GM19238 (cell line): ENCODE measurements around the gene IZUMO1.
"Not testable (repeated sequence)": the region's sequence is repeated elsewhere in the genome, so short reads cannot be mapped to it uniquely, and the experiment has no call there.

Source experiments
- DNase-seq: peaks from one replicate; pipeline ENCODE4 v3.0.0; 2011; ENCODE audit warnings: low spot score; ENCODE audit not compliant: insufficient read length

Gene IZUMO1

DNA sequence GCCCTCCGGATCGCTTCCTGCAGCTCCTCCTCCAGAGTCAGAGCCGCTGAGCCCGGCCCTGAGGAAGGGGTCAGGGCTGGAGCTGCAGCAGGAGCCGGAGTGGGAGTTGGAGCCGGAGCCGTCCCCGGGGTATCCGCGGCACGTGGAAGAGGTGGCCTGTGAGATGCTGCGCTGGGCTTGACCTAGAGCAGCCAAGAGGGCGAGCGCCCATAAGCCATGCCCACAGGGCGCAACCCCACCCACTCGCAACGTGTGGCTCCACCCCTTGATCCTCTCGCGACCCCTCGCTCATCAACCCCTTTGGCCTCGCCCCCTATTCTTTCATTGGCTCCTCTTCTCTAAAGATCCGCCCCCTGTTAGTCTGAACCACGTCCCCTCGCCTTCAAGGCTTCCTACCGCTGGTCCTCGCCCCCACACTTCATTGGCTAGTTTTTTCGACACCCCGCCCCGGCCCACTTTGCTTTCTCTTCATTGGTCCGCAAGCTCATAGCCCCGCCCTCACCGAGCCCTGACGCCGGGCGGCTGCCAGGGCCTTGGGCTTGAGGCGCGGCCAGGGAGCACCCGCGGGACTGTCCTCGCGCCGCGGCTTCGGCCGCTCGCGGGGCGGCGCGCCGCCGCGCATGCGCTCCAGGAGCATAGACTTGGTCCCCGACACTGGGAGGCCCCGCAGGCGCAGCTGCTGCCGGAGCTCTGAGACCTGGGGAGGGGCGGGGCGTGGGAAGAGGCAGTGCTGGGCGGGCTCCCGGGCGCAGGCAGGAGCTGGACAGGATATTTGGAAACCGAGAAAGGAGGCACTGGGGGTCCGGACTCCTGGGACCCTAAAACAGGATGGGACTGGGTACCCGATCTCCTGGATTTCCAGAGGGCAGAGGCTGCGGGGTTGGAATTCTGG is 32.6 kb downstream of the IZUMO1 start:
- DNase-seq, result peak; percentile 99

DNA sequence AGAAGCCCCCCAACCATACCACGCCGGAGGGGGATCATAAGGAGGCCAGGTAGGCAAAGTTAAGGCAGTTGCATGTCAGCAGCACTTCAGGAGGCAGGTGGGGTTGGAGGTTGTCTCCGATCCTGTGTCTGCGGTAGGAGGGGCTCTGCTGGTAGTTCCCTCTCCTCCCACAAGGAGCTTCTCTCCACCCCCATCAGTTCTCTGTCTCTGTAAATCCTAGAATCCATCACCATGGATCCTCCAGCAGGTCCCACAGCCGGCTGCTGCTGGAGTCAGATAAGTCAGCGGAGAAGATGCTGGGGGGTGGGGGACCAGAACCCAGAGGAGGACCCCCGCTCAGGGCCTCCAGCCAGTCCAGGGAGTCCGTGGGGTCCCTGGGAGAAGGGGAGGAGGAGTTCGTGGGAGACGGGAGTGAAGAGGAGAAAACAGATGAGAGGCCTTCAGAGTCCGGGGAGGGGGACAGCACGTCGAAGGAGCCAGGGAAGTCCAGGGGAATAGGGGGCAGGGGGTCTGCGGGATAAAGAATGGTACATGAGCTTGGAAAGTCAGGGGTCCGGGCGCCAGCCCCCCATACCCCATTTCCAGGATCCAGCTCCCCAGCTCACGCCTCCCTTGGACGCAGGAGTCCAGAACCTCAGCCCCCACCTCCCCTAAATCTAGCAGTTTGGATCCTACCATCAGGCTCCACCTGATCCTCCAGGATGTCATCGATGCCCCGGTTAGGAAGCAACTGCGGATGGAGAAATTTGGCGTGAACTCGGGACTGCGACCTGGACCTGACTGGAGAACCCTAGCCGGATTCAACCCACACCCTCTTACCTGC is 33.5 kb downstream of the IZUMO1 start:
- no peak for DNase-seq

DNA sequence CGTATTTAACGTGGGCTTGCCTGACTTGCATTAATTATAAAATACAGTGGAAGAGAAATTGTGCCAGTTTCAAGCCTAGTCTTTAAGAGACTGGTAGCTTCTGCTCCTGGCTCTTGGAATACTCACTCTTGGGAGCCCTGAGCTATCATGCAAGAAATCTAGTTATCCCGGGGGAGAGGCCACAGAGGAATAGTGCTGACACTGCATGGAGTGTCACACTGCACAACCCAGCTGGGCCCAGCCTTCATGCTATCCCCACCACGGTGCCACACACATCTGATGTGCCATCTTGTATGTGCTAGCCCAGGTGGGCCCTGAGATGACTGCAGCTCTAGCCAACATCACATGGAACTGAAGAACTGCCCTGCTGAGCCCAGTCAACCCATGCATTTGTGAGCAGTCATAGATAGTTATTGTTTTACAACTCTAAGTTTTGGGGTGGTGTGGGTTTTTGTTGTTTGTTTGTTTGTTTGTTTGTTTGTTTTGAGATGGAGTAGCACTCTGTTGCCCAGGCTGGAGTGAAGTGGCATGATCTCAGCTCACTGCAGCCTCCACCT is 35.5 kb downstream of the IZUMO1 start:
- DNase-seq, result no peak

DNA sequence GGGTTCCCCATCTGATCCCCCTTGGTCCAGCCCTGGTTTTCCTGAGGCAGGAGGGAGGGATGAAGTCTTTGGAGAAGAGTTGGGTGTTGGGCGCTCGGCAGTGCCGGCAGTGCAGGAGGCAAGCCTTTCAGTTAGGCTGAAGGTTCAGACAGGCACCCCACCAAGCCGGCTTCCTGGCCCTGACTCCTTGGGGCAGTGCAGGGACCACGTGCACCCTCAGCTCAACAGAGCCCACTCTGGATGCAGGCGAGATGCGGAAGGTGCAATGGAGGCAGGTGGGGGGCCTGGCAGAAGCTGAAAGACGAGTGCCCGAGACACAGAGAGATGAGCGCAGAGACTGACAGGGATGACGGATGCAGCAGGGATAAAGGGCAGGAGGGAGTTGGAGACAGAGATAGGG is 38.2 kb downstream of the IZUMO1 start:
- DNase-seq, result no peak

DNA sequence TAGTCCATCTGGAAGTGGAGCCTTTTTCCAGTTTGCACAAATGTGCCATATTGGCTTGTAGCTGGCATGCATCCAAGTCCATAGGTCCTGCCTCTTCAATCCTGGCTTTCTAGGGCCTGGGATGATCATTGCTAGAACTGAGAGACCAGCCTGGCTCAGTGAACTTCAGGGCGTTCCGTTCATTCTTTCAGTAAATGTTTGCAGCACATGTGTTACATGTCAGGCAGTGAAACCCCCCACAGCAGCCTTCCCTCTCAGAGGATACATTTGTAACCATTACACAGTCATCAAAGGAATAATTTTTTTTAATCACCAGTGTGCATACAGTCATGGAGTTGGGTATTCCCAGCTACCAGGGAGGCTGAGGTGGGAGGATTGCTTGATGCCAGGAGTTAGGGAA is 41.3 kb downstream of the IZUMO1 start:
- no peak for DNase-seq

DNA sequence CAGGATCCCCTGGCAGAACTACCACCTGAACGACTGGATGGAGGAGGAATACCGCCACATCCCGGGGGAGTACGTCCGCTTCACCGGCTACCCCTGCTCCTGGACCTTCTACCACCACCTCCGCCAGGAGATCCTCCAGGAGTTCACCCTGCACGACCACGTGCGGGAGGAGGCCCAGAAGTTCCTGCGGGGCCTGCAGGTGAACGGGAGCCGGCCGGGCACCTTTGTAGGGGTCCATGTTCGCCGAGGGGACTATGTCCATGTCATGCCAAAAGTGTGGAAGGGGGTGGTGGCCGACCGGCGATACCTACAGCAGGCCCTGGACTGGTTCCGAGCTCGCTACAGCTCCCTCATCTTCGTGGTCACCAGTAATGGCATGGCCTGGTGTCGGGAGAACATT is 43.4 kb downstream of the IZUMO1 start:
- DNase-seq, result no peak

GRCh38 chr19:48702701-48703100 is 44.0 kb downstream of the IZUMO1 start:
- DNase-seq, result no peak

DNA sequence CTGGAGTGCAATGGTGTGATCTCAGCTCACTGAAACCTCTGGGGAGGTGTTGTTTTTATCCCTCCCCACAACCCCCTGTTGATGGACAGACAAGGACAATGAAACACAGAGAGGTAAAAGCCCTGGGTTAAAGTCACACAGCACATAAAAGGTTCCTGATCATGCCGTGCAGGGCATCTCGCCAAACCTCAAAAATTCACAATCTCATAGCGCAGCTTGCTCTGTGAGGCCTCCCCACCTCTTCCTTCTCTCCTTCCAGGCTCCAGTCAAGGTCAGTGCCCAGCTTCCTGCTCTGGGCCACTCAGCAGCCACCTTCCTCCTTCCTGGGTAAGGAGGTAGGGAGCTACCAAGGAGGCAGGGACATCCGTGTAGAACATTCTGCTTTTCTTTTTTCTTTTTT is 48.7 kb downstream of the IZUMO1 start:
- no peak for DNase-seq

- DNase-seq, result no peak
These were observed 50.2 kb downstream of the IZUMO1 start for GRCh38 chr19:48696353-48697010.

DNA sequence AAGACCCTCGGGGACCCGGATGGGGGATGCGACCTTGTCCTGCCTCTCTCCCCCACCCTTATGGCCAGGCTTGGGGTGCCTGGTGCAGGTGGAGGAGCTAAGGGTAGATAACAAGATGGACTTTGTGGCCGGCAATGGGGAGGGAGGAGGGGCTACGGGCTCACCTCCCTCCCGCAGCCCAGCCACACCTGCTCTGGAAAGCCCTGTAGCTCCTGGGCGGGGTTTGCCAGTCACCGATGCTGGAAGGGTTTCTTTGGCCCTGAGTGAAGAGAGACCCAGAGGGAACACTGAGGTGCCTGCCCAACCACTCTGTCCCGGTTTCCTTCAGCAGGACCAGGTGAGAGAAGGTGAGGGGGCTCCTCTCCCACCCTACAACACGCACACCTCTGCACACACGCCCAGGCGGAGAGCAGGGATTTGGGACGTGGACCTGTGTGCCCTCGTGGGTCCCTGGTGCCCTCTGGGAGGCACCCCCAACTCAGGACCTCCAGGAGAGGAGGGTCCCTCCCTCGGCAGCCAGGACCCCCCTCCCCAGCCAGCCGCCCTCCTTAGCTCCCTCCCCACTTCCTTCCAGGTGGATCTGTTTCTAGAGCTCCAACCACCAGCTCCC is 50.9 kb downstream of the IZUMO1 start, which contains the start of gene FUT2:
Gene FUT2 (plus strand): TSS at position 229 of the 610 bp plus-strand sequence. CDS start 6,986 bp downstream, outside the sequence.
- DNase-seq, result no peak

DNA sequence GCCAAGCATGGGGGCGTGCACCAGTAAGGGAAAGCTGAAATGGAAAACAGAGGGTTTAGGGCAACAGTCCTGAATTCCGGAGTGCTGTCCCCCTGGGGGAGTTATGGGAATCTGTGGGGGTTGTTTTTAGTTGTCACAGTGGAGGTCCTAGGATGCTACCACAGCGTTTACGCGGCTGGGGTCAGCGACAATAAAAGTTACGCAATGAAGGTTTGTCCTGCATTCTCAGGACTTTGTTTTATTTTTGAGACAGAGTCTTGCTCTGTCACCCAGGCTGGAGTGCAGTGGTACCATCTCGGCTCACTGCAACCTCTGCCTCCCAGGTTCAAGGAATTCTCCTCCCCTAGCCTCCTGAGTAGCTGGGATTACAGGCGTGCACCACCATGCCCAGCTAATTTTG is 53.1 kb downstream of the IZUMO1 start:
- not testable (repeated sequence) for DNase-seq
